Measurements from ENCODE around the gene ISCA2. TPM values are rescaled to one million over a fixed set of nuclear protein-coding genes. Genes with fewer than 3 reads are reported as not detected.

ISCA2 gene
- total and polyA plus RNA-seq, 11 donors: 10.8 to 45.8 (median 35.5) TPM

- DNase-seq (peak in 1 of 5 donors; percentile 43), ATAC-seq (no peak)
- intact Hi-C loops (cut with DNase I): loop anchor here in 7 of 10 donors (5.0 to 10.0 kb wide), 3 partner anchors 97 to 300 kb away; partner anchors contain the start of gene LTBP2 (in 6 of the 7)
- H3K9me3 ChIP-seq: no peaks in the 10 kb centered on the region
- H3K27me3 ChIP-seq: no peaks in the 10 kb centered on the region
- TF ChIP-seq CTCF (IDR thresholded peaks at IDR 0.05) (no peak), POLR2A (IDR thresholded peaks at IDR 0.05) (no peak)
- peaks cover 0 to 84% (median 11%) of the 10 kb centered on the region in 9 donors for H3K36me3 ChIP-seq
- no peak overlapping the region for H3K27ac ChIP-seq
- WGBS, 4 donors: 84 to 94% (median 92%) methylated on average over 20 of the region's 20 CpGs
- H3K4me1 ChIP-seq: peaks cover 0 to 8% (median 0%) of the 10 kb centered on the region in 12 donors
- H3K4me3 ChIP-seq: no peak overlapping the region
Observed at GRCh38 chr14:74504874-74505720, 11.5 kb downstream of the ISCA2 start.

- intact Hi-C loops (cut with DNase I): loop anchor here in 1 of 10 donors (10.0 kb wide), 1 partner anchor 299 kb away; no protein-coding TSS in a partner anchor
- WGBS, 4 donors: 82 to 85% (median 85%) methylated on average over 17 of the region's 17 CpGs
- Histone ChIP-seq H3K9me3 (no peaks in the 10 kb centered on the region), H3K36me3 (peaks cover 0 to 77% (median 11%) of the 10 kb centered on the region in 9 donors), H3K4me3 (no peak overlapping the region), H3K27me3 (no peaks in the 10 kb centered on the region), H3K4me1 (peaks cover 0 to 8% (median 0%) of the 10 kb centered on the region in 12 donors), H3K27ac (no peak overlapping the region)
- DNase-seq: peak in 2 of 5 donors; percentile 21 to 42
- no peak for TF ChIP-seq POLR2A (IDR thresholded peaks at IDR 0.05)
- no peak for TF ChIP-seq CTCF (IDR thresholded peaks at IDR 0.05)
- ATAC-seq: no peak
Observed at GRCh38 chr14:74505831-74506230, 12.3 kb downstream of the ISCA2 start.

- TF ChIP-seq CTCF (IDR thresholded peaks at IDR 0.05): no peak
- no peak for TF ChIP-seq POLR2A (IDR thresholded peaks at IDR 0.05)
- Histone ChIP-seq H3K36me3 (peaks cover 0 to 73% (median 11%) of the 10 kb centered on the region in 9 donors), H3K4me1 (peaks cover 0 to 3% (median 0%) of the 10 kb centered on the region in 12 donors), H3K9me3 (no peaks in the 10 kb centered on the region), H3K4me3 (no peak overlapping the region), H3K27me3 (no peaks in the 10 kb centered on the region), H3K27ac (no peak overlapping the region)
- peak in 1 of 5 donors; percentile 57 for DNase-seq
- intact Hi-C loops (cut with DNase I): loop anchor here in 1 of 10 donors (10.0 kb wide), 1 partner anchor 298 kb away; no protein-coding TSS in a partner anchor
- 82 to 95% (median 90%) methylated on average over 8 to 13 of the region's 13 CpGs for WGBS, 4 donors
- no peak for ATAC-seq
Observed at GRCh38 chr14:74506411-74506851, 12.9 kb downstream of the ISCA2 start.

GRCh38 chr14:74507085-74507484 lies 13.5 kb downstream of the ISCA2 start:
- H3K36me3 ChIP-seq: peaks cover 0 to 66% (median 11%) of the 10 kb centered on the region in 9 donors
- peak in 1 of 5 donors; percentile 10 for DNase-seq

More at GRCh38 chr14:74507085-74507484, 13.5 kb downstream of the ISCA2 start:
- no peak for TF ChIP-seq POLR2A (IDR thresholded peaks at IDR 0.05)
- TF ChIP-seq CTCF (IDR thresholded peaks at IDR 0.05): no peak
- Histone ChIP-seq H3K4me1 (peaks cover 0 to 1% (median 0%) of the 10 kb centered on the region in 12 donors), H3K9me3 (no peaks in the 10 kb centered on the region), H3K27me3 (no peaks in the 10 kb centered on the region), H3K27ac (no peak overlapping the region), H3K4me3 (no peak overlapping the region)
- no peak for ATAC-seq
- 45 to 74% (median 54%) methylated on average over 8 of the region's 8 CpGs for WGBS, 4 donors
- intact Hi-C loops (cut with DNase I): loop anchor here in 1 of 10 donors (10.0 kb wide), 1 partner anchor 298 kb away; no protein-coding TSS in a partner anchor

Measured in heart left ventricle (tissue), 16 donors.